Cardiac muscle cell (in vitro differentiated cells and primary cell): ENCODE data around the gene CCT5. TPM values are rescaled to one million over a fixed set of nuclear protein-coding genes. Genes with fewer than 3 reads are reported as not detected.

Experiments
- DNase-seq, 2 donors: peaks; one replicate each; pipeline versions ENCODE4 v3.0.0 to v3.0.0-alpha.2; 2010 to 2017; ENCODE audit warnings: low read depth in 1 of 2, low spot score in 1 of 2
- H3K27ac ChIP-seq: fragments of 200-600 bp; sonication (generic); 2 replicates; pipeline ENCODE4 v1.5.1; 2016
- H3K27me3 ChIP-seq: fragments of 200-600 bp; sonication (generic); 2 replicates; pipeline ENCODE4 v1.6.0; 2016; ENCODE audit warnings: control low read depth
- H3K36me3 ChIP-seq: fragments of 200-600 bp; sonication (generic); 2 replicates; pipeline ENCODE4 v1.5.1; 2016; ENCODE audit warnings: control low read depth
- H3K4me1 ChIP-seq: fragments of 200-600 bp; sonication (generic); 2 replicates; pipeline ENCODE4 v1.8.1; 2017; ENCODE audit warnings: low read depth, mild to moderate bottlenecking, mixed run types
- H3K4me3 ChIP-seq: fragments of 200-600 bp; sonication (generic); 2 replicates; pipeline ENCODE4 v1.5.1; 2016; ENCODE audit warnings: mild to moderate bottlenecking
- H3K9me3 ChIP-seq: fragments of 200-600 bp; sonication (generic); 2 replicates; pipeline ENCODE4 v1.5.1; 2017; ENCODE audit warnings: low read depth, mild to moderate bottlenecking, control low read depth
- CTCF ChIP-seq: IDR thresholded peaks from 2 replicates; pipeline ENCODE4 v1.5.1; 2012; ENCODE audit warnings: low read depth, mild to moderate bottlenecking, low read length
- polyA plus RNA-seq: library from polyadenylated mRNA; unstranded; fragments of >200 nt; fragmentation: Nextera tagmentation; extraction: Ambion mirVana; gene quantifications from 2 replicates; pipeline ENCODE4 v1.2.1, GENCODE V29; 2016
- total RNA-seq: library from RNA; depleted of rRNA; stranded (reverse); fragments of >200 nt; gene quantifications from 2 replicates; pipeline ENCODE4 v1.2.3, GENCODE V29; 2016

Gene CCT5
- total and polyA plus RNA-seq, 2 experiments from 2014 or later = 176 to 265 TPM

- no peaks in the 10 kb centered on the region for H3K9me3 ChIP-seq
- no peak overlapping the region for H3K4me3 ChIP-seq
- H3K4me1 ChIP-seq = no peaks in the 10 kb centered on the region
- H3K36me3 ChIP-seq = no peaks in the 10 kb centered on the region
- H3K27me3 ChIP-seq = no peaks in the 10 kb centered on the region
- DNase-seq = no peak
- H3K27ac ChIP-seq = no peak overlapping the region
- TF ChIP-seq CTCF = no peak
Observed at GRCh38 chr5:10214041-10214440, 36.0 kb upstream of the CCT5 start.

GRCh38 chr5:10215366-10215765, 34.7 kb upstream of the CCT5 start:
- DNase-seq = no peak
- no peaks in the 10 kb centered on the region for H3K4me1 ChIP-seq
- H3K36me3 ChIP-seq = no peaks in the 10 kb centered on the region
- no peak for TF ChIP-seq CTCF
- no peaks in the 10 kb centered on the region for H3K9me3 ChIP-seq
- no peak overlapping the region for H3K4me3 ChIP-seq
- no peak overlapping the region for H3K27ac ChIP-seq
- no peaks in the 10 kb centered on the region for H3K27me3 ChIP-seq

- no peak overlapping the region for H3K4me3 ChIP-seq
- H3K27me3 ChIP-seq = no peaks in the 10 kb centered on the region
- TF ChIP-seq CTCF = no peak
- H3K4me1 ChIP-seq = no peaks in the 10 kb centered on the region
- DNase-seq = no peak
- no peaks in the 10 kb centered on the region for H3K9me3 ChIP-seq
- H3K36me3 ChIP-seq = no peaks in the 10 kb centered on the region
- no peak overlapping the region for H3K27ac ChIP-seq
Observed at GRCh38 chr5:10216107-10216506, 34.0 kb upstream of the CCT5 start.

- Histone ChIP-seq H3K4me3 (no peak overlapping the region), H3K27ac (no peak overlapping the region), H3K4me1 (no peaks in the 10 kb centered on the region), H3K36me3 (no peaks in the 10 kb centered on the region), H3K9me3 (no peaks in the 10 kb centered on the region), H3K27me3 (no peaks in the 10 kb centered on the region)
- DNase-seq = no peak
- no peak for TF ChIP-seq CTCF
Observed at GRCh38 chr5:10218658-10219057, 31.4 kb upstream of the CCT5 start.

GRCh38 chr5:10219068-10219467, 31.0 kb upstream of the CCT5 start:
- no peak overlapping the region for H3K27ac ChIP-seq
- H3K9me3 ChIP-seq = no peaks in the 10 kb centered on the region
- no peaks in the 10 kb centered on the region for H3K27me3 ChIP-seq
- DNase-seq = no peak
- no peaks in the 10 kb centered on the region for H3K36me3 ChIP-seq
- H3K4me3 ChIP-seq = no peak overlapping the region
- no peak for TF ChIP-seq CTCF
- H3K4me1 ChIP-seq = no peaks in the 10 kb centered on the region

- Histone ChIP-seq H3K9me3 (no peaks in the 10 kb centered on the region), H3K4me1 (no peaks in the 10 kb centered on the region), H3K4me3 (no peak overlapping the region), H3K27ac (no peak overlapping the region), H3K27me3 (no peaks in the 10 kb centered on the region), H3K36me3 (no peaks in the 10 kb centered on the region)
- no peak for TF ChIP-seq CTCF
- DNase-seq = peak in 1 of 2 donors; percentile 10
Observed at GRCh38 chr5:10220248-10220647, 29.8 kb upstream of the CCT5 start.
